Stimulated activated CD4-positive, alpha-beta T cell treated with anti-CD3 and anti-CD28 coated beads, TNF-alpha, amount 100 ng/mL, for 1 hour (primary cell): ENCODE measurements around the gene ECEL1.

Source experiments
- DNase-seq, 3 donors: peaks; one replicate each; pipeline ENCODE4 v3.0.0-alpha.2; 2020; ENCODE audit warnings: low read depth in 3 of 3, low spot score in 1 of 3

The ECEL1 gene

GRCh38 chr2:232498452-232498851, 10.8 kb upstream of the ECEL1 start:
- no peak for DNase-seq

- no peak for DNase-seq
Observed at GRCh38 chr2:232497348-232497747, 9.7 kb upstream of the ECEL1 start.

- no peak for DNase-seq
Observed at GRCh38 chr2:232496501-232497270, 9.1 kb upstream of the ECEL1 start.

- no peak for DNase-seq
Observed at GRCh38 chr2:232495292-232495691, 7.7 kb upstream of the ECEL1 start.

GRCh38 chr2:232494542-232494941, 6.9 kb upstream of the ECEL1 start:
- DNase-seq, result no peak

GRCh38 chr2:232493701-232494474, 6.3 kb upstream of the ECEL1 start:
- no peak for DNase-seq

- no peak for DNase-seq
Observed at GRCh38 chr2:232492963-232493700, 5.5 kb upstream of the ECEL1 start.

- DNase-seq, result no peak
Observed at GRCh38 chr2:232492236-232492848, 4.7 kb upstream of the ECEL1 start.

GRCh38 chr2:232491139-232491780, 3.6 kb upstream of the ECEL1 start:
- DNase-seq, result no peak

GRCh38 chr2:232490221-232491138, 2.8 kb upstream of the ECEL1 start:
- DNase-seq, result no peak

GRCh38 chr2:232489516-232490220, 2.0 kb upstream of the ECEL1 start:
- no peak for DNase-seq

- no peak for DNase-seq
Observed at GRCh38 chr2:232488721-232489300, 1.2 kb upstream of the ECEL1 start.

- no peak for DNase-seq
Observed at GRCh38 chr2:232488097-232488711, 570 bp upstream of the ECEL1 start.

- no peak for DNase-seq
Observed at GRCh38 chr2:232486558-232487384, 863 bp downstream of the ECEL1 start.

- no peak for DNase-seq
Observed at GRCh38 chr2:232485757-232486557, 1.7 kb downstream of the ECEL1 start.

GRCh38 chr2:232485348-232485756, 2.3 kb downstream of the ECEL1 start:
- no peak for DNase-seq
